DOHH2 (cell line): Measurements from ENCODE around the gene DTNB.

Experiments
- EZH2phosphoT487 ChIP-seq: fragments of 200-600 bp; sonication (generic); IDR thresholded peaks from 2 replicates; pipeline ENCODE4 v1.6.1; 2017; ENCODE audit warnings: borderline replicate concordance, mild to moderate bottlenecking, antibody characterized with exemption, low read length, moderate library complexity, mixed read lengths
- TF ChIP-seq, protein P1 (sequence below): fragments of 200-600 bp; sonication (generic); IDR thresholded peaks from one replicate; pipeline ENCODE4 v1.5.1; 2014; ENCODE audit warnings: antibody characterized with exemption, mild to moderate bottlenecking, low read depth, low read length; ENCODE audit not compliant: poor library complexity, severe bottlenecking

DNA sequence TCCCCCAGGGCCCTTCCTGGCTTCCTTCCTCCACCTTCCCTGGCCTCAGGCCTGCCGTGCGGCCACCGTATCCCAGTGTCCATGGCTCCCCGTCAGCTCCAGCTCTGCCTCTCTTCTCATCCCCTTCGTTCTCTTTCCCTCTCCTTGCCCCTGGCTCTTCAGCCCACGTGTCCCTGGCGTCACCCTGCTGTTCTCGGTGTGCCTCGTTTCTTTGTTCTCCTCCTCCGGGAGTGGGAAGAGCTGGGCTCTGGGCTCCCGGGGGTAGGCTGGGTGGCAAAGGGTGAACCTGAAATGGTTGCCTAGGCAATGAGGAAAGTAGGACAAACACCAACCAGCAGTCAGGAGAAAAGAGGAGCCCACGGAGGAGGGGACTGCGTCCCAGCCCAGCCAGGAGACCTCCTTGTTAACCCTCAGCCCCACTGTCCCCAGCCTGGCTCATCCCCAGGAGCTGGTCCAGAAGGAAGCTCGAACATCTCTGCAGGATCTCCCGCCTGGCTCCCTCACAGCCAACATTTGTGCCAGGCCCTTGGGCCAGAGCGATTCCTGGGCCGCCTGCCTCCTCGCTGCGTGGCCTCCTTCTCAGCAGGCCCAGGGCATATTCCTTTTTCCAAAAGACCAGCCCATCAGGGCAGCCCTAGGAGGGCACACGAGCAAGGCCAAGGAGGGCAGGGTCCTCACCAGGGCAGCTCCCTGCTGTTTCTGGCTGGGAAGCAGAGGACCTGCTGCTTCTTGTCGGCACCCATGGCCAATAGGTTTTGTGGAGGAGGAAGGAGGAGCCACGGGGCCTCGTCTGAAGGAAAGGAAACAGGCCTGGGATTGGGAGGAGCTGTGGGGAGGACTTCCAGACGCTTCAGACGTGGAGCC is 300.7 kb downstream of the DTNB start:
- TF ChIP-seq, protein P1, sequence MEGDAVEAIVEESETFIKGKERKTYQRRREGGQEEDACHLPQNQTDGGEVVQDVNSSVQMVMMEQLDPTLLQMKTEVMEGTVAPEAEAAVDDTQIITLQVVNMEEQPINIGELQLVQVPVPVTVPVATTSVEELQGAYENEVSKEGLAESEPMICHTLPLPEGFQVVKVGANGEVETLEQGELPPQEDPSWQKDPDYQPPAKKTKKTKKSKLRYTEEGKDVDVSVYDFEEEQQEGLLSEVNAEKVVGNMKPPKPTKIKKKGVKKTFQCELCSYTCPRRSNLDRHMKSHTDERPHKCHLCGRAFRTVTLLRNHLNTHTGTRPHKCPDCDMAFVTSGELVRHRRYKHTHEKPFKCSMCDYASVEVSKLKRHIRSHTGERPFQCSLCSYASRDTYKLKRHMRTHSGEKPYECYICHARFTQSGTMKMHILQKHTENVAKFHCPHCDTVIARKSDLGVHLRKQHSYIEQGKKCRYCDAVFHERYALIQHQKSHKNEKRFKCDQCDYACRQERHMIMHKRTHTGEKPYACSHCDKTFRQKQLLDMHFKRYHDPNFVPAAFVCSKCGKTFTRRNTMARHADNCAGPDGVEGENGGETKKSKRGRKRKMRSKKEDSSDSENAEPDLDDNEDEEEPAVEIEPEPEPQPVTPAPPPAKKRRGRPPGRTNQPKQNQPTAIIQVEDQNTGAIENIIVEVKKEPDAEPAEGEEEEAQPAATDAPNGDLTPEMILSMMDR: no peak
- TF ChIP-seq EZH2phosphoT487: no peak
